Measurements from ENCODE around the gene HS1BP3.

The HS1BP3 gene

GRCh38 chr2:20603791-20604190 lies 47.1 kb downstream of the HS1BP3 start:
- TF ChIP-seq EZH2 (IDR thresholded peaks at IDR 0.05; ENCODE audit: borderline replicate concordance, low read depth, low read length, severe bottlenecking) (no peak), CTCF (IDR thresholded peaks at IDR 0.05; ENCODE audit: borderline replicate concordance, extremely low read depth, low read length, poor library complexity, severe bottlenecking) (no peak)
- H3K4me1 ChIP-seq (ENCODE audit: insufficient read depth, low read length): no peaks in the 10 kb centered on the region
- ATAC-seq (ENCODE audit: insufficient read depth, low read depth) (no peak), DNase-seq (no peak)
- H4K20me1 ChIP-seq (ENCODE audit: insufficient read depth, low read length): no peaks in the 10 kb centered on the region
- H3K27ac ChIP-seq (ENCODE audit: low read length): no peak overlapping the region
- H3K27me3 ChIP-seq (ENCODE audit: insufficient read depth, low read length, poor library complexity): no peaks in the 10 kb centered on the region
- no peaks in the 10 kb centered on the region for H3K36me3 ChIP-seq (ENCODE audit: insufficient read depth, low read length)
- H3K9me3 ChIP-seq (ENCODE audit: insufficient read depth, low read length, severe bottlenecking): no peaks in the 10 kb centered on the region
- H3K4me3 ChIP-seq (ENCODE audit: low read depth in 1 of 2, low read length in 2 of 2): no peak overlapping the region
- H2AFZ ChIP-seq (ENCODE audit: low read depth, low read length): no peak overlapping the region
- no peak overlapping the region for H3K4me2 ChIP-seq (ENCODE audit: insufficient read depth, low read length)
- H3K9ac ChIP-seq (ENCODE audit: low read depth, low read length): no peak overlapping the region
- H3K79me2 ChIP-seq (ENCODE audit: insufficient read depth, low read length): no peaks in the 10 kb centered on the region

- no peaks in the 10 kb centered on the region for H3K9me3 ChIP-seq (ENCODE audit: insufficient read depth, low read length, severe bottlenecking)
- H3K4me1 ChIP-seq (ENCODE audit: insufficient read depth, low read length): no peaks in the 10 kb centered on the region
- DNase-seq: no peak
- no peak overlapping the region for H3K4me2 ChIP-seq (ENCODE audit: insufficient read depth, low read length)
- H3K27ac ChIP-seq (ENCODE audit: low read length): no peak overlapping the region
- TF ChIP-seq CTCF (IDR thresholded peaks at IDR 0.05; ENCODE audit: borderline replicate concordance, extremely low read depth, low read length, poor library complexity, severe bottlenecking): no peak
- no peak overlapping the region for H3K9ac ChIP-seq (ENCODE audit: low read depth, low read length)
- H3K4me3 ChIP-seq (ENCODE audit: low read depth in 1 of 2, low read length in 2 of 2): no peak overlapping the region
- H3K36me3 ChIP-seq (ENCODE audit: insufficient read depth, low read length): no peaks in the 10 kb centered on the region
- H2AFZ ChIP-seq (ENCODE audit: low read depth, low read length): no peak overlapping the region
- H3K27me3 ChIP-seq (ENCODE audit: insufficient read depth, low read length, poor library complexity): no peaks in the 10 kb centered on the region
- no peaks in the 10 kb centered on the region for H3K79me2 ChIP-seq (ENCODE audit: insufficient read depth, low read length)
- no peak for ATAC-seq (ENCODE audit: insufficient read depth, low read depth)
- H4K20me1 ChIP-seq (ENCODE audit: insufficient read depth, low read length): no peaks in the 10 kb centered on the region
Observed at GRCh38 chr2:20602803-20603202, 48.1 kb downstream of the HS1BP3 start.

GRCh38 chr2:20600756-20601325 lies 50.1 kb downstream of the HS1BP3 start:
- H4K20me1 ChIP-seq (ENCODE audit: insufficient read depth, low read length): no peaks in the 10 kb centered on the region
- no peak overlapping the region for H3K4me3 ChIP-seq (ENCODE audit: low read depth in 1 of 2, low read length in 2 of 2)
- no peak overlapping the region for H3K9ac ChIP-seq (ENCODE audit: low read depth, low read length)
- H3K4me1 ChIP-seq (ENCODE audit: insufficient read depth, low read length): no peaks in the 10 kb centered on the region
- TF ChIP-seq CTCF (IDR thresholded peaks at IDR 0.05; ENCODE audit: borderline replicate concordance, extremely low read depth, low read length, poor library complexity, severe bottlenecking) (no peak), EZH2 (IDR thresholded peaks at IDR 0.05; ENCODE audit: borderline replicate concordance, low read depth, low read length, severe bottlenecking) (no peak)
- H2AFZ ChIP-seq (ENCODE audit: low read depth, low read length): no peak overlapping the region
- no peak overlapping the region for H3K4me2 ChIP-seq (ENCODE audit: insufficient read depth, low read length)
- H3K9me3 ChIP-seq (ENCODE audit: insufficient read depth, low read length, severe bottlenecking): no peaks in the 10 kb centered on the region
- no peak for ATAC-seq (ENCODE audit: insufficient read depth, low read depth)
- H3K79me2 ChIP-seq (ENCODE audit: insufficient read depth, low read length): no peaks in the 10 kb centered on the region
- H3K36me3 ChIP-seq (ENCODE audit: insufficient read depth, low read length): no peaks in the 10 kb centered on the region
- no peaks in the 10 kb centered on the region for H3K27me3 ChIP-seq (ENCODE audit: insufficient read depth, low read length, poor library complexity)
- no peak for DNase-seq
- H3K27ac ChIP-seq (ENCODE audit: low read length): no peak overlapping the region

Data from DND-41 (cell line).